Posterior vena cava (tissue), 2 donors: Measurements from ENCODE around the gene SCN9A. TPM values are rescaled to one million over a fixed set of nuclear protein-coding genes. Genes with fewer than 3 reads are reported as not detected.
"Not testable (repeated sequence)": the region's sequence is repeated elsewhere in the genome, so short reads cannot be mapped to it uniquely, and the experiment has no call there.

Experiments used
- DNase-seq: peaks from one replicate; pipeline ENCODE4 v3.0.0-alpha.2; 2020; ENCODE audit warnings: low spot score
- intact Hi-C, 2 donors: fragments of 100-400 bp; cut with DNase I; formaldehyde crosslinking; loops; one replicate each; pipeline versions ENCODE4 v1.14.1 to v1.14.2; 2022 to 2023
- total RNA-seq, 2 donors: library from RNA; stranded (reverse); fragmentation: NEBNext Ultra II Directional; extraction: Animal tissue kit (Norgen Biotek cat#: 25700); gene quantifications; one replicate each; pipeline ENCODE4 v1.2.1, GENCODE V29; 2021
- donor health status: DM: yes; HTN: yes; CAD: no.
- donor health status: DM: yes; HTN: yes; CAD: no.

SCN9A gene
- total RNA-seq, 2 donors from 2014 or later = 2.5 to 5.7 TPM

DNA sequence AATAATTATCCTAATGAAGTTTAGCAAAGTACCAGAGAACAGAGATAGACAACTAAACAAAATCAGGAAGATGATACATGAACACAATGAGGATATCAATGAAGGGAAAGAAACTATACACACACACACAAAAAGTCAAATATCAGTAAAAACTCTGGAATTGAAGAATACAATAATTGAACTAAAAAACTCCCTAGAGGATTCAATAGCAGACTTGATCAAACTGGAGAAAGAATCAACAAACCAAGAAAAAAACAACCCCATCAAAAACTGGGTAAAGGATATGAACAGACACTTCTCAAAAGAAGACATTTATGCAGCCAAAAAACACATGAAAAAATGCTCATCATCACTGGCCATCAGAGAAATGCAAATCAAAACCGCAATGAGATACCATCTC is 166.4 kb downstream of the SCN9A start:
- DNase-seq, intact Hi-C loops: not testable (repeated sequence)

DNA sequence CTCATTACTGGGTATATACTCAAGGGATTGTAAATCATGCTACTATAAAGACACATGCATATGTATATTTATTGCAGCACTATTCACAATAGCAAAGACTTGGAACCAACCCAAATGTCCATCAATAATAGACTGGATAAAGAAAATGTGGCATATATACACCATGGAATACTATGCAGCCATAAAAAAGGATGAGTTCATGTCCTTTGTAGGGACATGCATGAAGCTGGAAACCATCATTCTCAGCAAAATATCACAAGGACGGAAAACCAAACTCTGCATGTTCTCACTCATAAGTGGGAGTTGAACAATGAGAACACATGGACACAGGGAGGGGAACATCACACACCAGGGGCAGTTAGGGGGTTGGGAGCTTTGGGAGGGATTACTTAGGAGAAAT is 169.6 kb downstream of the SCN9A start:
- intact Hi-C loops, DNase-seq: not testable (repeated sequence)

DNA sequence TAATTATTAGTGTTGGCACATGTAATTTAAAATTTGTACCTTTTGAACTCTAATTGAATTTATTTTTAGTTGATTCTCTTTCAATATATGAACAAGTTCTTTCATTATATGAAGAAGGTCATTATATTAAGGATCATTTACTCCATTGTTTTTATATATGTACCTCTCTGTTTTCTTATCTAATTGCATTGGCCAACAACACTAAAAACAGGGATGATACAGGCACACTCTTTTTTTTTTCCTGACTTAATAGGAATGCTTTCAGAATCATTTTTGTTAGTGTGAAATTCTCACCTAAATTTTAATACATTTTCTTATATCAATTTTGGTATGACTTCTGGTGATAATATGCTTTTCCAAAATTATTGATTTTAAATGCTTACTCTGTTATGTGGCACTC is 173.0 kb downstream of the SCN9A start:
- intact Hi-C loops = no loop called here
- no peak for DNase-seq

GRCh38 chr2:166197446-166197845 is 178.3 kb downstream of the SCN9A start:
- DNase-seq = no peak

DNA sequence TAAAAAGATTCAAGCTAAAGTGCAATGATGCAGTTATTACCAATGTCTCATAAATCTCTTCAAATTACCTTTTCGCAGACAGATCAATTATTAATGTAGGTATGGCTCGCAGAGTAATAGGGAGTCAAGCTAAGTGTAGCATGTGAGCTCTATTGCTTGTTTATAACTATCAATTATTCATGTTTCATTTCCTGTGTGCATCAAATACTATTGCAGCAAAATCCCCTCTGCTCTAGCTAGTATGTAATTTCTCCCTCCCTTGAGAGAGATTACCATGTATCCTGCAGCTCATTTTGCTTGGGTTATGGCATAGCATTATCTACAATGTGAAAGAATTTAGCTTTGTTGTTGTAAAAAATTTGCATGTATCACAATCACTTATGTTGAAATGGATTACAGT is 182.3 kb downstream of the SCN9A start:
- DNase-seq = no peak
- intact Hi-C loops = no loop called here

More at GRCh38 chr2:166197446-166197845, 178.3 kb downstream of the SCN9A start:
- intact Hi-C loops = no loop called here

- DNase-seq = no peak
- intact Hi-C loops = no loop called here
Measured at GRCh38 chr2:166188084-166188483, 187.7 kb downstream of the SCN9A start.

DNA sequence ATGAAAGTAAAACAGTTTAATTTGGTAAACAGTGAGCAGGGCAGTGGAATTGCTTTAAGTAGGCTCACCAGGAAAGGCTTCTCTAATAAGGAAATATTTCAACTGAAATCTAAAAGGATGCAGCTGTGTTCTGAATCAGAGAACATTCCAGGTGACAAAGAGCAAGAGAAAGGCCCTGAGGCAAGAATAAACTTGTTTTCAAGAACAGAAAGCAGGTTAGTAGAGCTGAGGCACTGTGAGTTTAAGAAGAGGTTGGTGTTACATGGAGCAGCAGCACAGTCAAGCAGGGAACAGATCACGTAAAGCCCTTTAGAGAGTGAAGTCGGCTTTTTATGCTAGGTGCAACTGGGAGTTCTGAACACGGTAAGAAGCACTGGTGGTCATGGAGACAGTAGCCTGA is 191.0 kb downstream of the SCN9A start:
- intact Hi-C loops = no loop called here
- DNase-seq = no peak

DNA sequence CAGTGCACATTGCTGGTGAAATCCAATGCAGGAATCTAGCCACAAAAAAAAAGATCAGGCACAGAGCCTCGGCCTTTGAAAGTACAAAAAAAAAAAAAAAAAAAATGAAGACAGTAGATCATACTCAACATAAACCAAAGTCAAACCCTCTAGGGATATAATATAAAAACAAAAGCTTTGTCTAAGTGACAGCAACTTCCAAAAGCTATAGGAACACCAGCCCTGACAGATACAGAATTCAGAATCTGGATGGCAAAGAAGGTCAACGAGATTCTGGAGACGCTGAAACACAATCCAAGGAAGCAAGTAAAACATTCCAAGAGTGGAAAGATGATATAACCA is 194.0 kb downstream of the SCN9A start:
- no peak for DNase-seq
- intact Hi-C loops = no loop called here

DNA sequence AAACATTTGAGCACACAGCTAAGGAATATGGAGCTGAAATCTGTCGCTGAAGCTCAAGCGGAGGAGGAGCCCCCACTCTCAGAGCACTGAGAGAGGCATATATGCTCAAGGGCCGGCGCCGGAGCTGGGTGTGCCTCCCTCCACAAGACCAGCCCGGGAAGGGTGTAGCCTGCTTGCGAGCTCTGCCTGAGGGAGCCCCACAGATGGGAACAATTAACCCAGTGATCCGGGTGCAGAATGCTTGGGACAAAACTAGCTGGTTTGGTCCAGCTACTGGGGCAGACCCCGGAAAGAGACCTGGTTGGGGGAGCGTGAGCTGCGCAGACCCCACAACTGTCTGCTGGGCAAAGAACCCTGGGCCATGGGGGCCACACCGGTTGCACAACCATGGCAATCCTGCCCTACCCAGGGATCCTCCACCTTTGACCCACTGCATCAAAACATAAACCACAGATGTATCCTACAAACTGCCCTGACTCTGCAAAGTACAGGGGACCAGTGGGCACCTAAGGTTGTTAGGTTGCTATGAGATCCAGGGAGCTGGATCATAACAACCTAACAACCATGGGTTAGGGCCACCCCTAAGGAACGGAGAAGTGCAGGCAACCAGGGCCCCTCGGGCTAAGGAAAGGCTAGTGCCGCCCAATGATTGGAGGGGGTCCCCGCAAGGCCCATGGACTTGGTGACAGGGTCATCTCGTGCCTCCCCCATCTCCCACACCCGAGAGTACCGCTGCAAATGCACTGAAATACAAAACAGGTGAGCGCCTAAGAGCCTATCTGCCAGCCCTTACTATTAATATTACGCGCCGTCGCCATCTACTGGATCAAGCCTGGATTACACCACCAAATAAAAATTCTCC is 194.6 kb downstream of the SCN9A start:
- peak; percentile 76 for DNase-seq
- intact Hi-C loops = no loop called here

DNA sequence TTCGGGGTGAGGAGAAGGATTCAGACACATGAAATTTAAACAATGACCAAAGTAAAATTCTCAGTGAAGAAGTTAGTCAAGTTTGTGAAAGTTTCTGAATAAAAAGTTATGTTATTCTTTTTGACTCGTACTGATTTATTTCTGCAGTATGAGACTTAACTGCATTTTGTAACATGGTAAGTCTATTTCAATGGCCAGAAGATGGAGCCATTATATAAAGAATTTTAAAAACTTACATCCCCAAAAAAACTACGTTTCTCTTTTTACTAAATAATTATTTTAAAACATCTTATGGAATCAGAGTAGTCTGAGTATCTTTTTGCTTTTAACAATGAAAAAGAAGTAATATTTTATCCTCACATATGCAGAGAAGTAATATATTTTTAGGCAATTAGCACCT is 196.5 kb downstream of the SCN9A start:
- intact Hi-C loops = no loop called here
- no peak for DNase-seq

- no peak for DNase-seq
- intact Hi-C loops = no loop called here
Measured at GRCh38 chr2:166173263-166173662, 202.5 kb downstream of the SCN9A start.

GRCh38 chr2:166171216-166171615 is 204.5 kb downstream of the SCN9A start:
- intact Hi-C loops = no loop called here
- no peak for DNase-seq

DNA sequence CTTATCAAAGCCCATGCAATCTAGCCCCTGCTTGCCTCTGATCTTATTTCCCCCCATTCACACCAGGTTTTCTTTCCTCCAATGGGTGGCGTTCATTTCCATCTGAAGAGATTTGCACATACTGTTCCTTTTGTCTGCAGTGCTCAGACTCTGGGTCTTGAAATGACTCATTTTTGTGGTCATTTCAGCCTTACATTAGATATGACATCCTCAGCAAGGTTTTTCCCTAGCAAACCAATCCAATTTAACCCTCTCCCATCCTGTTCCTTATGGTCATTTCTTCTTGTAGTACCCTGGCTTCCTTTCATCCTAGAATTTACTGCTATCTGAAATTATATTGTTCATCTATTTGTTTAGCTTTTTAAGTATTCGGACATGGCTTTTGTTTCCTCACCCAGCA is 205.4 kb downstream of the SCN9A start:
- intact Hi-C loops = no loop called here
- DNase-seq = no peak

DNA sequence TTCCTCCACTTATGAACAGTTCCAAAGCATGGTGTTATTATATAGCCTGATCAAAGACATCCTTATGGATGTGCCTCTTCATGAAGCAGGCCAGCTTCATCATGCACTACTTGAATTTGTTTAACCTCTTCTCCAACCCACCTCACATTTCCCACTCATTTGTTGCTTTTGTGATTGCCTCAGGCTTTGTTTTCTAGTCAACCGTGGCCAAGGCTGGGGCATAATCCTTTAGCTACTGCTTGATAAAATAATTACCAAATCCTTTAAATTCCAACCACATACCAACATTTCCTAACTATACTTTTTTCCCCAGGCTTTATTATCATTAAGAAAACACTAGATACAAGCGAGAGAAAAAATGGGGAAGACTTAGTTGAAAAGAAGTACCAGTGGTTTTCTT is 208.3 kb downstream of the SCN9A start:
- no peak for DNase-seq
- intact Hi-C loops = no loop called here

- no peak for DNase-seq
- intact Hi-C loops = no loop called here
Measured at GRCh38 chr2:166163775-166164174, 212.0 kb downstream of the SCN9A start.

- no peak for DNase-seq
- intact Hi-C loops = no loop called here
Measured at GRCh38 chr2:166158546-166158945, 217.2 kb downstream of the SCN9A start.

DNA sequence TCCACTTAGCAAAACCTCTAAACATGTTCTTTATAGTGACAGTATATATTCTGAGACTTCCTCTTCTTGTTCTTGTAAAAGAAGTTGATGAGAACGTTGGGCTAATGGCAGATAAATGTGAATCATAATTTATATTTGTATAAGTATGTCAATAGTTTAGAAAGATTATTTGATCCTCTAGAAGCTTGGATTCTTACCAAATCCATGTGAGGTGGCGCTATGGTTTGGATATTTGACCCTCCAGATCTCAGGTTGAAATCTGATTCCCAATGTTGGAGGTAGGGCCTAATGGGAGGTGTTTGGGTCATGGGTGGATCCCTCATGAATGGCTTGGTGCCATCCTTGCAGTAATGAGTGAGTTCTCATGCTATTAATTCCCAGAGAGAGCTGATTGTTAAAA is 218.2 kb downstream of the SCN9A start:
- intact Hi-C loops = no loop called here
- no peak for DNase-seq

- no peak for DNase-seq
- intact Hi-C loops = no loop called here
Measured at GRCh38 chr2:166156985-166157490, 218.7 kb downstream of the SCN9A start.

GRCh38 chr2:166155589-166155988 is 220.2 kb downstream of the SCN9A start:
- intact Hi-C loops = no loop called here
- no peak for DNase-seq

GRCh38 chr2:166154685-166155338 is 220.9 kb downstream of the SCN9A start:
- no peak for DNase-seq
- intact Hi-C loops = no loop called here

GRCh38 chr2:166152064-166152463 is 223.7 kb downstream of the SCN9A start:
- no peak for DNase-seq
- intact Hi-C loops = no loop called here
